ENCODE data around the gene CRYGN. TPM values are rescaled to one million over a fixed set of nuclear protein-coding genes. Genes with fewer than 3 reads are reported as not detected.
A peak's percentile ranks its signal among the peaks of the same experiment; 100 is the strongest.

The CRYGN gene
- polyA plus RNA-seq, 3 donors, result not detected

DNA sequence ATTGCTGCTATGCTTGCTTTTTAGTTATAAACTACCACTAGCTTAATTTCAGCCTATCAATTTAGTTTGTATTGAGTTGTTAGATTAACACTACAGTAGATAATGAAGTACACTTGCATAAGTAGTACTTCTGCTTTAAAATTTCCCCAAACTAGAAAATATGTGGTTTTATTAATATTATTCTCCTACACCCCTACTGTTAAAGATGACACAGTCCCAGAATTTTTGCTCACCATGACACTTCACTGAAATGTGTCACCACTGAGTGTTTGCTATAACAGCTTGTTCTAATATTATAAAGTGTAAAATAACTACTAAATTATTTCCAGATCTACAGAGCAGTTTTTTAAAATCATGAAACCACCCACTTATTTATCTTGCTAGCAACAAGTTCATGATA is 48.2 kb upstream of the CRYGN start:
- TF ChIP-seq CTCF (IDR thresholded peaks at IDR 0.05), result no peak
- Mint-ChIP-seq H3K36me3 (peaks cover 67 to 70% of the 10 kb centered on the region in 2 donors), H3K27ac (peak overlapping the region in 1 of 7 donors; percentile 41), H3K4me3 (no peak overlapping the region), H3K9me3 (peaks cover 0 to 7% (median 0%) of the 10 kb centered on the region in 7 donors), H3K27me3 (ENCODE audit: low read depth in 3 of 3) (no peaks in the 10 kb centered on the region), H3K4me1 (peaks cover 28% of the 10 kb centered on the region)
- Histone ChIP-seq H3K27ac (ENCODE audit: low read depth in 1 of 2, low read length in 2 of 2) (no peak overlapping the region), H3K4me1 (ENCODE audit: control insufficient read depth in 1 of 2, insufficient read depth in 2 of 2, low read length in 2 of 2) (peaks cover 24 to 38% of the 10 kb centered on the region in 2 donors), H2AFZ (ENCODE audit: insufficient read depth, low read depth, low read length, poor library complexity, severe bottlenecking) (no peak overlapping the region), H3K9me3 (replicated peaks in 1 of 2; ENCODE audit: control insufficient read depth in 1 of 2, insufficient read depth in 1 of 2, low read length in 2 of 2) (no peaks in the 10 kb centered on the region), H3K4me2 (replicated peaks; ENCODE audit: extremely low read depth, low read length, poor library complexity, severe bottlenecking) (no peak overlapping the region), H3K36me3 (replicated peaks in 1 of 2; ENCODE audit: control insufficient read depth in 1 of 2, insufficient read depth in 2 of 2, low read length in 2 of 2) (peaks cover 60 to 79% of the 10 kb centered on the region in 2 donors), H4K20me1 (ENCODE audit: insufficient read depth, low read length) (peaks cover 73% of the 10 kb centered on the region), H3K4me3 (replicated peaks in 1 of 3; ENCODE audit: low read depth in 2 of 3, low read length in 3 of 3) (no peak overlapping the region), H3K79me2 (ENCODE audit: insufficient read depth, low read length) (peaks cover 93% of the 10 kb centered on the region), H3K27me3 (ENCODE audit: control insufficient read depth in 2 of 2, insufficient read depth in 2 of 2, low read length in 2 of 2) (no peaks in the 10 kb centered on the region), H3K9ac (ENCODE audit: insufficient read depth, low read length, poor library complexity, severe bottlenecking) (no peak overlapping the region)
- intact Hi-C loops (cut with micrococcal nuclease), result no loop called here
- DNase-seq, result no peak

- H3K36me3 Mint-ChIP-seq, result peaks cover 76 to 79% of the 10 kb centered on the region in 2 donors
- no peaks in the 10 kb centered on the region for H3K27me3 ChIP-seq (ENCODE audit: control insufficient read depth in 2 of 2, insufficient read depth in 2 of 2, low read length in 2 of 2)
- no peak overlapping the region for H3K4me3 Mint-ChIP-seq
- H4K20me1 ChIP-seq (ENCODE audit: insufficient read depth, low read length), result peaks cover 73% of the 10 kb centered on the region
- H3K4me3 ChIP-seq (replicated peaks in 1 of 3; ENCODE audit: low read depth in 2 of 3, low read length in 3 of 3), result no peak overlapping the region
- peaks cover 23 to 32% of the 10 kb centered on the region in 2 donors for H3K4me1 ChIP-seq (ENCODE audit: control insufficient read depth in 1 of 2, insufficient read depth in 2 of 2, low read length in 2 of 2)
- TF ChIP-seq CTCF (IDR thresholded peaks at IDR 0.05), result no peak
- H3K9me3 Mint-ChIP-seq, result peaks cover 0 to 2% (median 0%) of the 10 kb centered on the region in 7 donors
- no peak overlapping the region for H3K4me2 ChIP-seq (replicated peaks; ENCODE audit: extremely low read depth, low read length, poor library complexity, severe bottlenecking)
- H2AFZ ChIP-seq (ENCODE audit: insufficient read depth, low read depth, low read length, poor library complexity, severe bottlenecking), result no peak overlapping the region
- H3K27ac Mint-ChIP-seq, result peak overlapping the region in 3 of 7 donors; percentile 27 to 68 (median 58)
- H3K9me3 ChIP-seq (replicated peaks in 1 of 2; ENCODE audit: control insufficient read depth in 1 of 2, insufficient read depth in 1 of 2, low read length in 2 of 2), result no peaks in the 10 kb centered on the region
- H3K36me3 ChIP-seq (replicated peaks in 1 of 2; ENCODE audit: control insufficient read depth in 1 of 2, insufficient read depth in 2 of 2, low read length in 2 of 2), result peaks cover 64 to 87% of the 10 kb centered on the region in 2 donors
- peaks cover 93% of the 10 kb centered on the region for H3K79me2 ChIP-seq (ENCODE audit: insufficient read depth, low read length)
- whole genome bisulfite sequencing (ENCODE audit: insufficient coverage), result 100% methylated on average over 1 of the region's 2 CpGs
- peaks cover 23% of the 10 kb centered on the region for H3K4me1 Mint-ChIP-seq
- intact Hi-C loops (cut with micrococcal nuclease), result no loop called here
- H3K27me3 Mint-ChIP-seq (ENCODE audit: low read depth in 3 of 3), result no peaks in the 10 kb centered on the region
- no peak overlapping the region for H3K27ac ChIP-seq (ENCODE audit: low read depth in 1 of 2, low read length in 2 of 2)
- DNase-seq, result no peak
- H3K9ac ChIP-seq (ENCODE audit: insufficient read depth, low read length, poor library complexity, severe bottlenecking), result no peak overlapping the region
Measured at GRCh38 chr7:151487228-151487627, 47.3 kb upstream of the CRYGN start.
